Endothelial cell of umbilical vein (primary cell): Measurements from ENCODE around the gene SLC4A1AP. TPM values are rescaled to one million over a fixed set of nuclear protein-coding genes. Genes with fewer than 3 reads are reported as not detected.
A peak's percentile ranks its signal among the peaks of the same experiment; 100 is the strongest.
"Not testable (repeated sequence)": the region's sequence is repeated elsewhere in the genome, so short reads cannot be mapped to it uniquely, and the experiment has no call there.

ENCODE experiments used
- BruUV-seq: library from RNA; stranded (reverse); fragments of 400-500 nt; replicated peaks from 2 replicates; lab custom pipeline; 2021; lab: Mats Ljungman, UMichigan
- CTCF ChIA-PET: fragments of 300-600, 350-600 bp; sonication (Branson Sonifier 250); formaldehyde crosslinking; loops from one replicate; lab custom pipeline; 2021; ENCODE audit warnings: antibody characterized with exemption, inconsistent platforms; lab: Charles Lee
- POLR2A ChIA-PET: fragments of 300-600, 350-600 bp; sonication (Branson Sonifier 250); formaldehyde crosslinking; loops from one replicate; lab custom pipeline; 2021; ENCODE audit warnings: antibody characterized with exemption, inconsistent platforms; lab: Charles Lee
- DNase-seq: peaks from one replicate; pipeline ENCODE4 v3.0.0-alpha.2; 2011; ENCODE audit warnings: low read depth, low spot score
- FAIRE-seq: peaks from 2 replicates; lab custom pipeline; 2011; peaks lifted over from hg19 to GRCh38; lab: Jason Lieb, UNC
- H2AFZ ChIP-seq: 2 replicates; pipeline ENCODE4 v1.6.0; 2012; ENCODE audit warnings: low read depth, low read length, control low read depth, inconsistent platforms
- H3K27ac ChIP-seq: 2 replicates; pipeline ENCODE4 v1.5.1; 2011; ENCODE audit warnings: low read depth, mild to moderate bottlenecking, control low read depth, low read length, moderate library complexity; ENCODE audit not compliant: insufficient read depth
- H3K27me3 ChIP-seq, 2 experiments: 2 replicates each; pipeline versions ENCODE4 v1.6.0 to v1.6.1; 2011; ENCODE audit warnings: low read length in 2 of 2, mixed read lengths in 1 of 2; ENCODE audit not compliant: control insufficient read depth in 2 of 2, insufficient read depth in 2 of 2
- H3K36me3 ChIP-seq, 2 experiments: 2 replicates in 1 of 2; 3 replicates in 1 of 2; pipeline ENCODE4 v1.5.1; 2011; ENCODE audit warnings: low read length in 2 of 2, mild to moderate bottlenecking in 1 of 2, moderate library complexity in 1 of 2; ENCODE audit not compliant: control insufficient read depth in 2 of 2, insufficient read depth in 2 of 2; ENCODE audit errors: extremely low read depth in 1 of 2
- H3K4me1 ChIP-seq: 3 replicates; pipeline ENCODE4 v1.5.1; 2011; ENCODE audit warnings: mild to moderate bottlenecking, low read length; ENCODE audit not compliant: control insufficient read depth, insufficient read depth; ENCODE audit errors: extremely low read depth
- H3K4me2 ChIP-seq: 2 replicates; pipeline ENCODE4 v1.6.1; 2011; ENCODE audit warnings: low read length, control low read depth, mixed read lengths; ENCODE audit not compliant: insufficient read depth
- H3K4me3 ChIP-seq, 3 experiments: fragments of 200-600 bp in 1 of 3; sonication (generic), shearing (Covaris generic) in 1 of 3; replicated peaks in 1 of 3; 2 replicates each; pipeline ENCODE4 v1.5.1; 2011 to 2016; ENCODE audit warnings: control low read depth in 3 of 3, low read length in 3 of 3, mild to moderate bottlenecking in 2 of 3, inconsistent platforms in 1 of 3, low read depth in 1 of 3, moderate library complexity in 1 of 3; ENCODE audit not compliant: insufficient read depth in 1 of 3
- H3K79me2 ChIP-seq: 2 replicates; pipeline ENCODE4 v1.6.0; 2012; ENCODE audit warnings: low read length, inconsistent platforms; ENCODE audit not compliant: control insufficient read depth, insufficient read depth
- H3K9ac ChIP-seq: replicated peaks from 2 replicates; pipeline ENCODE3; 2011; ENCODE audit warnings: low read length, control low read depth; ENCODE audit not compliant: insufficient read depth; ENCODE audit errors: extremely low read depth
- H3K9me1 ChIP-seq: replicated peaks from 3 replicates; pipeline ENCODE4 v1.6.0; 2011; ENCODE audit warnings: mild to moderate bottlenecking, low read length; ENCODE audit not compliant: control insufficient read depth, insufficient read depth; ENCODE audit errors: extremely low read depth
- H3K9me3 ChIP-seq: replicated peaks from 2 replicates; pipeline ENCODE4 v1.5.1; 2012; ENCODE audit warnings: low read length, inconsistent platforms; ENCODE audit not compliant: control insufficient read depth, insufficient read depth
- H4K20me1 ChIP-seq: replicated peaks from 2 replicates; pipeline ENCODE3; 2011; ENCODE audit warnings: mild to moderate bottlenecking, low read length; ENCODE audit not compliant: control insufficient read depth, insufficient read depth; ENCODE audit errors: extremely low read depth
- FOS ChIP-seq: IDR thresholded peaks from 2 replicates; pipeline ENCODE4 v1.6.1; 2011; ENCODE audit warnings: mild to moderate bottlenecking, low read length, moderate library complexity, borderline replicate concordance; ENCODE audit not compliant: insufficient read depth
- JUN ChIP-seq: IDR thresholded peaks from 2 replicates; pipeline ENCODE4 v1.6.1; 2011; ENCODE audit warnings: borderline replicate concordance, low read depth; ENCODE audit not compliant: insufficient read length, insufficient read depth
- dilution Hi-C: fragments of 300-500 bp; cut with MboI; formaldehyde crosslinking; loops from one replicate; pipeline ENCODE4 v1.15.0; 2019; ENCODE audit warnings: low sequenced_read_pairs; ENCODE audit not compliant: extremely low pct_ligation_motif_present
- intact Hi-C: fragments of 100-400 bp; cut with micrococcal nuclease; formaldehyde crosslinking; loops from one replicate; pipeline ENCODE4 v1.10.0; 2022
- polyA plus RNA-seq, 4 experiments: library from polyadenylated mRNA; depleted of rRNA in 3 of 4; stranded (reverse) in 3 of 4; unstranded in 1 of 4; fragments of >200 nt; gene quantifications; 2 replicates each; pipeline versions ENCODE4 v1.2.1 to v1.2.3, GENCODE V29; 2011 to 2012; ENCODE audit warnings: missing spikeins in 1 of 4
- total RNA-seq: library from RNA; stranded (reverse); gene quantifications from 2 replicates; pipeline ENCODE4 v1.2.3, GENCODE V29; 2021
- TF ChIP-seq, protein P1 (sequence below), 2 donors: IDR thresholded peaks; 1 replicate in 1 of 2; 2 replicates in 1 of 2; pipeline ENCODE4 v1.5.1; 2011; ENCODE audit warnings: low read length in 2 of 2, mild to moderate bottlenecking in 2 of 2, moderate library complexity in 2 of 2, control low read depth in 1 of 2, inconsistent platforms in 1 of 2, low read depth in 1 of 2; ENCODE audit not compliant: insufficient read depth in 1 of 2; ENCODE audit errors: extremely low read depth in 1 of 2
- TF ChIP-seq, protein P2 (sequence below): IDR thresholded peaks from 2 replicates; pipeline ENCODE4 v1.6.1; 2011; ENCODE audit not compliant: insufficient read depth, insufficient read length

SLC4A1AP gene
- total and polyA plus RNA-seq, 2 donors (not counting 3 experiments of a cell fraction or from before 2014, with no cell fraction given): 9.5 to 28.4 TPM

DNA sequence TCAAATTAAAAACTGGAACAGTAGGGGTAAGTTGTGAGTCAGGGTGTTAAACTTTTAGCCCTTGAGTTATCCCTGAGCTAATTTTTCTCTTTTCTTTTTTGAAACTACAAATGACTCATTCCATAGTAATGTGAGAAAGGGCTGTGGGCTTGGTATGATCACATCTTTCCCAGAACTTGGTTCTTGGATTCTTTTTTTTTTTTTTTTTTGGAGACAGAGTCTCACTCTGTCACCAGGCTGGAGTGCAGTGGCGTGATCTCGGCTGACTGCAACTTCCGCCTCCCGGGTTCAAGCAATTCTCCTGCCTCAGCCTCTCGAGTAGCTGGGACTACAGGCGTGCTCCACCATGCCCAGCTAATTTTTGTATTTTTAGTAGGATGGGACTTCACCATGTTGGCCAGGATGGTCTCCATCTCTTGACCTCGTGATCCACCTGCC lies 18.7 kb downstream of the SLC4A1AP start:
- intact Hi-C loops: loop anchor here (1.0 to 2.0 kb wide), 2 partner anchors 15 to 54 kb away; partner anchors contain the start of genes CCDC121 and GPN1
- Histone ChIP-seq H3K4me2 (peak overlapping the region; percentile 69), H3K4me1 (peaks cover 25% of the 10 kb centered on the region), H3K27ac (peak overlapping the region; percentile 97), H3K36me3 (peaks cover 5 to 12% of the 10 kb centered on the region in 2 experiments), H3K9ac (peak overlapping the region; percentile 54)
- H3K27me3 ChIP-seq, H3K79me2 ChIP-seq, H3K9me1 ChIP-seq, BruUV-seq, H2AFZ ChIP-seq, dilution Hi-C loops, H4K20me1 ChIP-seq, H3K9me3 ChIP-seq, H3K4me3 ChIP-seq: not testable (repeated sequence)
- FAIRE-seq: peak; percentile 42
- peak; percentile 82 for DNase-seq
- ChIA-PET POLR2A (interaction anchor here (0.7 to 1.5 kb wide), 4 partner anchors 19 to 117 kb away, joined by 3 to 6 read pairs (median 4); partner anchors contain the start of genes SLC4A1AP and SUPT7L), CTCF (interaction anchor here (1.0 to 3.5 kb wide), 15 partner anchors 10 to 770 kb away, joined by 3 to 74 read pairs (median 12); partner anchors contain the start of genes CCDC121, FNDC4, GPN1 and NRBP1)
- peak; percentile 77 for TF ChIP-seq FOS
- TF ChIP-seq JUN: peak; percentile 82

DNA sequence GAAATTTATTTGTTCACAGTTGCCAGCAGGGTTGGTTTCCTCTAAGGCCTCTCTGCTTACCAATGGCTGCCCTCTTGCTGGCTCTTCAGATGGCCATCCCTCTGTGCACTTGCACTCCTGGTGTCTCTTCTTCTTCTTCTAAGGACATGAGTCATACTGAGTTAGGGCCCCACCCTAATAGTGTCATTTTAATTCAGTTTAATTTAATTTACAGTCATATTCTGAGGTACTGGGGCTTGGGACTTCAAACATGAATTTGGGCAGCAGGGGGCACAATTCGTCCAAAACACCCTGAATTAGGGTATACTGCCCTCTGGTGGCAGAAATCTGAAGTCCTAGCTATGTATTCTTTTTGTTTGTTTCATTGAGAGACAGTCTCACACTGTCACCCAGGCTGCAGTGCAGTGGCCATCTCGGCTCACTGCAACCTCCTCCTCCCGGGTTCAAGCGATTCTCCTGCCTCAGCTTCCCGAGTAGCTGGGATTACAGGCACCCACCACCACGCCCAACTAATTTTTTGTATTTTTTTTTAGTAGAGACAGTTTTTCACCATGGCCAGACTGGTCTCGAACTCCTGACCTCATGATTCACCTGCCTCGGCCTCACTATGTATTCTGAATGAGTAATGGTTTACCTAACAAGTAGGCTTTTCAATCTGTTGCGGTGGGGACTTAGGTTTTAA lies 19.8 kb downstream of the SLC4A1AP start:
- Histone ChIP-seq H3K27ac (peak overlapping the region; percentile 97), H3K9me1 (no peaks in the 10 kb centered on the region), H3K4me3 (no peak overlapping the region), H3K9me3 (no peaks in the 10 kb centered on the region), H2AFZ (no peak overlapping the region), H3K4me2 (peak overlapping the region; percentile 38), H3K27me3 (no peaks in the 10 kb centered on the region), H3K79me2 (no peaks in the 10 kb centered on the region), H3K4me1 (peaks cover 25% of the 10 kb centered on the region), H3K36me3 (peaks cover 8 to 16% of the 10 kb centered on the region in 2 experiments), H4K20me1 (no peaks in the 10 kb centered on the region), H3K9ac (peak overlapping the region; percentile 54)
- dilution Hi-C loops: no loop called here
- intact Hi-C loops: loop anchor here (1.0 to 2.0 kb wide), 5 partner anchors 55 to 769 kb away; partner anchors contain the start of genes CCDC121, GPN1 and GTF3C2
- peak; percentile 74 for FAIRE-seq
- POLR2A ChIA-PET: interaction anchor here (1.5 kb wide), 1 partner anchor 20 kb away, joined by 6 read pairs; the partner anchor contains the start of genes SLC4A1AP and SUPT7L
- no TSS peak for BruUV-seq
- CTCF ChIA-PET: interaction anchor here (0.5 to 3.5 kb wide), 53 partner anchors 8 to 911 kb away, joined by 3 to 74 read pairs (median 4); partner anchors contain the start of genes CCDC121, FNDC4, GPN1 and IFT172
- peak; percentile 91 for DNase-seq
- TF ChIP-seq, protein P1, sequence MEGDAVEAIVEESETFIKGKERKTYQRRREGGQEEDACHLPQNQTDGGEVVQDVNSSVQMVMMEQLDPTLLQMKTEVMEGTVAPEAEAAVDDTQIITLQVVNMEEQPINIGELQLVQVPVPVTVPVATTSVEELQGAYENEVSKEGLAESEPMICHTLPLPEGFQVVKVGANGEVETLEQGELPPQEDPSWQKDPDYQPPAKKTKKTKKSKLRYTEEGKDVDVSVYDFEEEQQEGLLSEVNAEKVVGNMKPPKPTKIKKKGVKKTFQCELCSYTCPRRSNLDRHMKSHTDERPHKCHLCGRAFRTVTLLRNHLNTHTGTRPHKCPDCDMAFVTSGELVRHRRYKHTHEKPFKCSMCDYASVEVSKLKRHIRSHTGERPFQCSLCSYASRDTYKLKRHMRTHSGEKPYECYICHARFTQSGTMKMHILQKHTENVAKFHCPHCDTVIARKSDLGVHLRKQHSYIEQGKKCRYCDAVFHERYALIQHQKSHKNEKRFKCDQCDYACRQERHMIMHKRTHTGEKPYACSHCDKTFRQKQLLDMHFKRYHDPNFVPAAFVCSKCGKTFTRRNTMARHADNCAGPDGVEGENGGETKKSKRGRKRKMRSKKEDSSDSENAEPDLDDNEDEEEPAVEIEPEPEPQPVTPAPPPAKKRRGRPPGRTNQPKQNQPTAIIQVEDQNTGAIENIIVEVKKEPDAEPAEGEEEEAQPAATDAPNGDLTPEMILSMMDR (IDR thresholded peaks at IDR 0.05; ENCODE audit: extremely low read depth in 1 of 2, insufficient read depth in 1 of 2, low read depth in 1 of 2, low read length in 2 of 2): peak; percentile 89 to 99
- TF ChIP-seq, protein P2, sequence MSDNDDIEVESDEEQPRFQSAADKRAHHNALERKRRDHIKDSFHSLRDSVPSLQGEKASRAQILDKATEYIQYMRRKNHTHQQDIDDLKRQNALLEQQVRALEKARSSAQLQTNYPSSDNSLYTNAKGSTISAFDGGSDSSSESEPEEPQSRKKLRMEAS: no peak
- peak; percentile 19 for TF ChIP-seq FOS

DNA sequence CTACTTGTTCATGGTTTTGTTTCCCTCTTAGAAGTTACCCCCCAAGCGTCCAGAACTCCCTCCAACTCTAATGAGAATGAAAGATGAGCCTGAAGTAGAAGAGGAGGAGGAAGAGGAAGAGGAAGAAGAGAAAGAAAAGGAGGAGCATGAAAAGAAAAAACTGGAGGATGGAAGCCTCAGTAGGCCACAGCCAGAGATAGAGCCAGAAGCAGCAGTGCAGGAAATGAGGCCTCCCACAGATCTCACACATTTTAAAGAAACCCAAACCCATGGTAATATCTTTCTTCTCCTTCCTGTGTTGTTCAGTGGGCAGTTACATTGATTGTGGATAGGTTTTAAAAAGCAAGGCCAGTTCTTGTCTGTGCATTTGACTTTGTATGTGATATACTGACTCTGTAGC lies 21.3 kb downstream of the SLC4A1AP start:
- H3K27me3 ChIP-seq, H3K4me3 ChIP-seq, POLR2A ChIA-PET, H2AFZ ChIP-seq, H3K27ac ChIP-seq, H3K9ac ChIP-seq, H3K9me3 ChIP-seq, dilution Hi-C loops, BruUV-seq, H4K20me1 ChIP-seq, H3K79me2 ChIP-seq, intact Hi-C loops, H3K9me1 ChIP-seq, FAIRE-seq, DNase-seq, H3K4me2 ChIP-seq: not testable (repeated sequence)
- H3K4me1 ChIP-seq: peaks cover 25% of the 10 kb centered on the region
- CTCF ChIA-PET: interaction anchor here (1.4 to 3.5 kb wide), 6 partner anchors 20 to 909 kb away, joined by 3 to 40 read pairs (median 12); partner anchors contain the start of gene FNDC4
- H3K36me3 ChIP-seq: peaks cover 7 to 16% of the 10 kb centered on the region in 2 experiments
